H9 (cell line): ENCODE results near the gene CDH6. TPM values are rescaled to one million over a fixed set of nuclear protein-coding genes. Genes with fewer than 3 reads are reported as not detected.

Experiments used
- DNase-seq: peaks from one replicate; pipeline ENCODE4 v3.0.0-alpha.2; 2017
- H2AFZ ChIP-seq: one replicate; pipeline ENCODE4 v1.6.1; 2013; ENCODE audit warnings: mild to moderate bottlenecking, low read length, control low read depth, moderate library complexity
- H2AK5ac ChIP-seq: 2 replicates; pipeline ENCODE4 v1.6.1; 2013; ENCODE audit warnings: low read length, control low read depth, mixed read lengths; ENCODE audit not compliant: insufficient read length
- H2BK120ac ChIP-seq: one replicate; pipeline ENCODE4 v1.6.1; 2013; ENCODE audit warnings: low read depth, mild to moderate bottlenecking, low read length, control low read depth, inconsistent platforms; ENCODE audit not compliant: poor library complexity, severe bottlenecking
- H2BK12ac ChIP-seq: 2 replicates; pipeline ENCODE4 v1.6.1; 2013; ENCODE audit warnings: low read length, control low read depth, mixed read lengths, low read depth; ENCODE audit not compliant: insufficient read length
- H2BK15ac ChIP-seq: 2 replicates; pipeline ENCODE4 v1.6.1; 2013; ENCODE audit warnings: low read depth, low read length, control low read depth
- H2BK20ac ChIP-seq: one replicate; pipeline ENCODE4 v1.6.1; 2013; ENCODE audit warnings: low read depth, mild to moderate bottlenecking, low read length, control low read depth, inconsistent platforms; ENCODE audit not compliant: poor library complexity, severe bottlenecking
- H2BK5ac ChIP-seq: 2 replicates; pipeline ENCODE4 v1.6.1; 2013; ENCODE audit warnings: low read length, control low read depth, mixed read lengths; ENCODE audit not compliant: insufficient read length
- H3K14ac ChIP-seq: 2 replicates; pipeline ENCODE4 v1.6.1; 2013; ENCODE audit warnings: low read length, control low read depth; ENCODE audit not compliant: insufficient read depth
- H3K18ac ChIP-seq: 2 replicates; pipeline ENCODE4 v1.6.1; 2013; ENCODE audit warnings: low read depth, mild to moderate bottlenecking, mixed read lengths, low read length, control low read depth; ENCODE audit not compliant: insufficient read length
- H3K23ac ChIP-seq: 2 replicates; pipeline ENCODE4 v1.6.1; 2013; ENCODE audit warnings: low read length, control low read depth, mixed read lengths, low read depth; ENCODE audit not compliant: insufficient read length
- H3K23me2 ChIP-seq: 2 replicates; pipeline ENCODE4 v1.6.1; 2013; ENCODE audit warnings: low read depth, mild to moderate bottlenecking, mixed read lengths, low read length, control low read depth; ENCODE audit not compliant: insufficient read length, poor library complexity, severe bottlenecking
- H3K27ac ChIP-seq: 2 replicates; pipeline ENCODE4 v1.5.1; 2013; ENCODE audit warnings: low read length, control low read depth, mixed read lengths, low read depth; ENCODE audit not compliant: insufficient read length
- H3K27me3 ChIP-seq: 2 replicates; pipeline ENCODE4 v1.6.1; 2013; ENCODE audit warnings: low read length, control low read depth, inconsistent platforms; ENCODE audit not compliant: insufficient read depth
- H3K4ac ChIP-seq: 2 replicates; pipeline ENCODE4 v1.6.1; 2013; ENCODE audit warnings: low read depth, mild to moderate bottlenecking, control low read depth, inconsistent platforms, low read length, moderate library complexity
- H3K4me1 ChIP-seq: 2 replicates; pipeline ENCODE4 v1.6.1; 2013; ENCODE audit warnings: low read length, control low read depth, inconsistent platforms; ENCODE audit not compliant: insufficient read depth
- H3K4me2 ChIP-seq: 2 replicates; pipeline ENCODE4 v1.6.1; 2013; ENCODE audit warnings: low read length, control low read depth, mixed read lengths; ENCODE audit not compliant: insufficient read length, insufficient read depth
- H3K56ac ChIP-seq: 2 replicates; pipeline ENCODE4 v1.6.1; 2013; ENCODE audit warnings: low read depth, mild to moderate bottlenecking, mixed read lengths, low read length, control low read depth; ENCODE audit not compliant: insufficient read length
- H3K79me1 ChIP-seq: 2 replicates; pipeline ENCODE4 v1.6.1; 2013; ENCODE audit warnings: low read depth, mild to moderate bottlenecking, moderate library complexity, low read length, control low read depth, inconsistent platforms; ENCODE audit not compliant: insufficient read depth, poor library complexity, severe bottlenecking
- H3K79me2 ChIP-seq: 2 replicates; pipeline ENCODE4 v1.6.1; 2013; ENCODE audit warnings: low read length, control low read depth, inconsistent platforms; ENCODE audit not compliant: insufficient read depth
- H3K9ac ChIP-seq: 2 replicates; pipeline ENCODE4 v1.6.1; 2013; ENCODE audit warnings: low read length, control low read depth, mixed read lengths; ENCODE audit not compliant: insufficient read length; ENCODE audit errors: extremely low read depth
- H3K9me3 ChIP-seq: one replicate; pipeline ENCODE4 v1.6.1; 2013; ENCODE audit warnings: low read depth, low read length, inconsistent platforms; ENCODE audit not compliant: control insufficient read depth
- H3T11ph ChIP-seq: one replicate; pipeline ENCODE4 v1.6.1; 2013; ENCODE audit warnings: mild to moderate bottlenecking, low read length, control low read depth, inconsistent platforms
- H4K20me1 ChIP-seq: one replicate; pipeline ENCODE4 v1.6.1; 2013; ENCODE audit not compliant: control insufficient read depth, insufficient read length, insufficient read depth
- H4K5ac ChIP-seq: 2 replicates; pipeline ENCODE4 v1.6.1; 2013; ENCODE audit warnings: low read depth, mild to moderate bottlenecking, mixed read lengths, low read length, control low read depth; ENCODE audit not compliant: insufficient read length
- H4K8ac ChIP-seq: replicated peaks from 2 replicates; pipeline ENCODE4 v1.6.1; 2013; ENCODE audit warnings: low read length, control low read depth, mixed read lengths, low read depth; ENCODE audit not compliant: insufficient read length
- H4K91ac ChIP-seq: 2 replicates; pipeline ENCODE4 v1.6.1; 2013; ENCODE audit warnings: low read depth, mild to moderate bottlenecking, moderate library complexity, mixed read lengths, low read length, control low read depth; ENCODE audit not compliant: insufficient read length
- H3K27ac Mint-ChIP-seq, 3 experiments: 2 replicates in 2 of 3; 3 replicates in 1 of 3; pipeline ENCODE4 v1.8.0; 2020 to 2021; ENCODE audit warnings: mixed read lengths in 3 of 3, mild to moderate bottlenecking in 1 of 3, moderate library complexity in 1 of 3
- H3K27me3 Mint-ChIP-seq: 2 replicates; pipeline ENCODE4 v1.8.0; 2021; ENCODE audit warnings: low read depth, mild to moderate bottlenecking, moderate library complexity, mixed read lengths
- H3K36me3 Mint-ChIP-seq, 3 experiments: 2 replicates in 2 of 3; 3 replicates in 1 of 3; pipeline ENCODE4 v1.8.0; 2020 to 2021; ENCODE audit warnings: low read depth in 3 of 3, mixed read lengths in 3 of 3; ENCODE audit not compliant: insufficient read depth in 1 of 3
- H3K4me1 Mint-ChIP-seq, 2 experiments: 2 replicates each; pipeline ENCODE4 v1.8.0; 2020; ENCODE audit warnings: mixed read lengths in 2 of 2
- H3K4me3 Mint-ChIP-seq, 2 experiments: 2 replicates in 1 of 2; 3 replicates in 1 of 2; pipeline ENCODE4 v1.8.0; 2020 to 2021; ENCODE audit warnings: mild to moderate bottlenecking in 2 of 2, mixed read lengths in 2 of 2, moderate library complexity in 1 of 2
- H3K9me3 Mint-ChIP-seq, 2 experiments: 2 replicates in 1 of 2; 3 replicates in 1 of 2; pipeline ENCODE4 v1.8.0; 2020; ENCODE audit warnings: mild to moderate bottlenecking in 2 of 2, mixed read lengths in 2 of 2, moderate library complexity in 1 of 2
- total RNA-seq: library from RNA; stranded (reverse); gene quantifications from 2 replicates; pipeline ENCODE4 v1.2.1, GENCODE V29; 2021
- TF ChIP-seq, protein P1 (sequence below): fragments of 200-600 bp; sonication (generic); conservative IDR thresholded peaks from 3 replicates; pipeline ENCODE4 v1.8.0; 2021; ENCODE audit warnings: antibody characterized with exemption, mild to moderate bottlenecking

Gene CDH6
- total RNA-seq, 1 experiment from 2014 or later = 11.7 TPM

DNA sequence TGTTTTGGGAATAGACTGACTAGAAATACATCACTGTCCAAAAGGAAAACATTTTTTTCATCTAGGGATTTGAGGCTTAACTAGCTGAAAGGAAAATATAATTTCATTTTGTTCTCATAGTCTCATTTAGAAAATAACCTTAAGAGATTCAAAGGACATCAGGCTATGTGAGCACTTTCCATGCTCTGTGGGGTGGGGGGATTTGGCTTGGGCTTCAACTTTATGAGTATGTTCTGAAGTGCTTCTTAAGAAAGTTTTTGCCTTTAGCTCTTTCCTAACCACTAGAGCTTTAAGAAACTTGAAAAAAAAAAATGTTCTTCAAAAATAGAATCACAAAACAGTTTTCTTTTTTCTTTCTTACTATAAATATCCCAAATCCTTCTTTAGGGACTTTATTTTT lies 17.6 kb downstream of the CDH6 start:
- no peak overlapping the region for H3K4me3 Mint-ChIP-seq
- Histone ChIP-seq H4K91ac (no peak overlapping the region), H2BK120ac (no peak overlapping the region), H3K27me3 (no peaks in the 10 kb centered on the region), H4K20me1 (no peaks in the 10 kb centered on the region), H4K5ac (no peak overlapping the region), H2AFZ (no peak overlapping the region), H3K4me1 (no peaks in the 10 kb centered on the region), H3K18ac (no peak overlapping the region), H3K79me1 (no peaks in the 10 kb centered on the region), H2BK20ac (no peak overlapping the region), H4K8ac (no peak overlapping the region), H2BK15ac (no peak overlapping the region), H3K23me2 (no peaks in the 10 kb centered on the region), H3T11ph (no peak overlapping the region), H3K9me3 (no peaks in the 10 kb centered on the region), H3K56ac (no peak overlapping the region), H2BK12ac (no peak overlapping the region), H3K23ac (no peak overlapping the region), H3K14ac (no peak overlapping the region), H3K79me2 (no peaks in the 10 kb centered on the region), H3K27ac (no peak overlapping the region), H3K4ac (no peak overlapping the region), H3K9ac (no peak overlapping the region), H2BK5ac (no peak overlapping the region), H3K4me2 (no peak overlapping the region), H2AK5ac (no peak overlapping the region)
- peaks cover 8% of the 10 kb centered on the region in 2 experiments for H3K4me1 Mint-ChIP-seq
- no peaks in the 10 kb centered on the region for H3K27me3 Mint-ChIP-seq
- H3K27ac Mint-ChIP-seq = no peak overlapping the region
- no peaks in the 10 kb centered on the region for H3K36me3 Mint-ChIP-seq
- no peaks in the 10 kb centered on the region for H3K9me3 Mint-ChIP-seq
- DNase-seq = no peak
- TF ChIP-seq, protein P1, sequence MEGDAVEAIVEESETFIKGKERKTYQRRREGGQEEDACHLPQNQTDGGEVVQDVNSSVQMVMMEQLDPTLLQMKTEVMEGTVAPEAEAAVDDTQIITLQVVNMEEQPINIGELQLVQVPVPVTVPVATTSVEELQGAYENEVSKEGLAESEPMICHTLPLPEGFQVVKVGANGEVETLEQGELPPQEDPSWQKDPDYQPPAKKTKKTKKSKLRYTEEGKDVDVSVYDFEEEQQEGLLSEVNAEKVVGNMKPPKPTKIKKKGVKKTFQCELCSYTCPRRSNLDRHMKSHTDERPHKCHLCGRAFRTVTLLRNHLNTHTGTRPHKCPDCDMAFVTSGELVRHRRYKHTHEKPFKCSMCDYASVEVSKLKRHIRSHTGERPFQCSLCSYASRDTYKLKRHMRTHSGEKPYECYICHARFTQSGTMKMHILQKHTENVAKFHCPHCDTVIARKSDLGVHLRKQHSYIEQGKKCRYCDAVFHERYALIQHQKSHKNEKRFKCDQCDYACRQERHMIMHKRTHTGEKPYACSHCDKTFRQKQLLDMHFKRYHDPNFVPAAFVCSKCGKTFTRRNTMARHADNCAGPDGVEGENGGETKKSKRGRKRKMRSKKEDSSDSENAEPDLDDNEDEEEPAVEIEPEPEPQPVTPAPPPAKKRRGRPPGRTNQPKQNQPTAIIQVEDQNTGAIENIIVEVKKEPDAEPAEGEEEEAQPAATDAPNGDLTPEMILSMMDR = no peak
